B cell (primary cell): ENCODE measurements around the gene PARVA.

Experiments
- CTCF ChIP-seq: fragments of 200-600 bp; IDR thresholded peaks from one replicate; pipeline ENCODE4 v1.8.0; 2022; ENCODE audit warnings: antibody characterized with exemption, mild to moderate bottlenecking
- EZH2 ChIP-seq: IDR thresholded peaks from 2 replicates; pipeline ENCODE4 v1.6.1; 2012; ENCODE audit warnings: borderline replicate concordance, low read depth, mild to moderate bottlenecking, moderate library complexity, low read length; ENCODE audit not compliant: insufficient read depth, poor library complexity, severe bottlenecking

GRCh38 chr11:12420040-12420439 is 42.7 kb downstream of the PARVA start:
- TF ChIP-seq CTCF (no peak), EZH2 (no peak)
